B cell (primary cell): ENCODE measurements around the gene RFTN2. TPM values are rescaled to one million over a fixed set of nuclear protein-coding genes. Genes with fewer than 3 reads are reported as not detected.

ENCODE experiments used
- ATAC-seq: fragments of 200-7000 bp; cut with Tn5 transposase; one replicate; pipeline ENCODE4 v1.10.0; 2021; ENCODE audit warnings: low read depth, mild to moderate bottlenecking, moderate number of reproducible peaks, moderate library complexity
- CTCF ChIA-PET: fragments of 350-600 bp; sonication (Branson Sonifier 250); formaldehyde crosslinking; loops from one replicate; lab custom pipeline; 2021; ENCODE audit warnings: antibody characterized with exemption, inconsistent platforms; lab: Charles Lee
- POLR2A ChIA-PET: fragments of 350-600 bp; sonication (Branson Sonifier 250); formaldehyde crosslinking; loops from one replicate; lab custom pipeline; 2021; ENCODE audit warnings: antibody characterized with exemption; lab: Charles Lee
- DNase-seq: peaks from one replicate; pipeline ENCODE4 v3.0.0; 2013
- H2AFZ ChIP-seq: 2 replicates; pipeline ENCODE4 v1.6.1; 2012; ENCODE audit warnings: mild to moderate bottlenecking, low read depth, low read length; ENCODE audit not compliant: insufficient read depth, poor library complexity, severe bottlenecking
- H3K27ac ChIP-seq, 2 donors: 1 replicate in 1 of 2; 2 replicates in 1 of 2; pipeline ENCODE4 v1.5.1; 2012 to 2013; ENCODE audit warnings: low read length in 2 of 2, mild to moderate bottlenecking in 2 of 2, moderate library complexity in 1 of 2
- H3K27me3 ChIP-seq, 4 experiments: fragments of 200-600 bp in 1 of 4; sonication (generic) in 1 of 4; replicated peaks in 1 of 4; 1 replicate in 2 of 4; 2 replicates in 2 of 4; pipeline versions ENCODE4 v1.6.1 to v1.7.0; 2013 to 2016; ENCODE audit warnings: low read length in 3 of 4, mild to moderate bottlenecking in 2 of 4, mixed read lengths in 1 of 4, moderate library complexity in 1 of 4; ENCODE audit not compliant: insufficient read depth in 4 of 4, control insufficient read depth in 3 of 4; ENCODE audit errors: control extremely low read depth in 1 of 4
- H3K36me3 ChIP-seq, 2 experiments: replicated peaks in 1 of 2; 1 replicate in 1 of 2; 2 replicates in 1 of 2; pipeline versions ENCODE4 v1.6.1 to v1.7.1; 2013; ENCODE audit warnings: low read length in 1 of 2; ENCODE audit not compliant: insufficient read depth in 2 of 2, control insufficient read depth in 1 of 2; ENCODE audit errors: control extremely low read depth in 1 of 2, extremely low read depth in 1 of 2
- H3K4me1 ChIP-seq, 2 donors: fragments of 200-600 bp in 1 of 2; sonication (generic) in 1 of 2; 1 replicate in 1 of 2; 2 replicates in 1 of 2; pipeline versions ENCODE4 v1.5.1 to v1.6.1; 2013 to 2017; ENCODE audit warnings: low read length in 2 of 2; ENCODE audit not compliant: control insufficient read depth in 2 of 2, insufficient read depth in 2 of 2
- H3K4me2 ChIP-seq: replicated peaks from 2 replicates; pipeline ENCODE3; 2012; ENCODE audit warnings: mild to moderate bottlenecking, low read depth, low read length; ENCODE audit not compliant: poor library complexity, severe bottlenecking
- H3K4me3 ChIP-seq, 5 experiments: fragments of 200-600 bp in 1 of 5; sonication (generic) in 1 of 5; 1 replicate in 3 of 5; 2 replicates in 2 of 5; pipeline versions ENCODE4 v1.5.1 to v1.7.0; 2011 to 2016; ENCODE audit warnings: low read length in 4 of 5, mild to moderate bottlenecking in 4 of 5, low read depth in 2 of 5, control low read depth in 1 of 5, moderate library complexity in 1 of 5; ENCODE audit not compliant: insufficient read depth in 1 of 5; ENCODE audit errors: control extremely low read depth in 1 of 5, extremely low read depth in 1 of 5
- H3K79me2 ChIP-seq: fragments of 200-600 bp; sonication (generic); one replicate; pipeline ENCODE4 v1.6.0; 2016; ENCODE audit warnings: low read length; ENCODE audit not compliant: control insufficient read depth, insufficient read depth
- H3K9ac ChIP-seq: fragments of 200-600 bp; sonication (generic); 2 replicates; pipeline ENCODE4 v1.6.1; 2017; ENCODE audit warnings: mild to moderate bottlenecking, low read length, moderate library complexity
- H3K9me3 ChIP-seq, 3 donors: one replicate each; pipeline versions ENCODE4 v1.6.1 to v1.7.1; 2013; ENCODE audit warnings: low read length in 2 of 3; ENCODE audit not compliant: control insufficient read depth in 2 of 3, insufficient read depth in 1 of 3; ENCODE audit errors: control extremely low read depth in 1 of 3
- H4K20me1 ChIP-seq: 2 replicates; pipeline ENCODE4 v1.6.0; 2012; ENCODE audit warnings: mild to moderate bottlenecking, low read length; ENCODE audit not compliant: insufficient read depth, control insufficient read depth, poor library complexity, severe bottlenecking
- H3K27ac Mint-ChIP-seq: one replicate; pipeline ENCODE4 v1.8.0; 2021; ENCODE audit warnings: mixed read lengths
- H3K27me3 Mint-ChIP-seq: one replicate; pipeline ENCODE4 v1.8.0; 2021; ENCODE audit warnings: mixed read lengths
- H3K4me1 Mint-ChIP-seq: one replicate; pipeline ENCODE4 v1.8.0; 2021; ENCODE audit warnings: mixed read lengths
- H3K4me3 Mint-ChIP-seq: one replicate; pipeline ENCODE4 v1.8.0; 2021; ENCODE audit warnings: mixed read lengths
- H3K9me3 Mint-ChIP-seq: one replicate; pipeline ENCODE4 v1.8.0; 2022; ENCODE audit warnings: mixed read lengths; ENCODE audit not compliant: insufficient read depth
- EZH2 ChIP-seq: IDR thresholded peaks from 2 replicates; pipeline ENCODE4 v1.6.1; 2012; ENCODE audit warnings: borderline replicate concordance, low read depth, mild to moderate bottlenecking, moderate library complexity, low read length; ENCODE audit not compliant: insufficient read depth, poor library complexity, severe bottlenecking
- WGBS: methylation state at CpG from one replicate; pipeline ENCODE4 v1.1.5; 2013; ENCODE audit warnings: missing lambda C conversion rate; ENCODE audit not compliant: insufficient coverage; 5-methylcytosine and 5-hydroxymethylcytosine counted together
- intact Hi-C: fragments of 100-400 bp; cut with micrococcal nuclease; formaldehyde crosslinking; loops from one replicate; pipeline ENCODE4 v1.10.0; 2022
- polyA minus RNA-seq: library from RNA; depleted of rRNA, polyadenylated mRNA; stranded (reverse); fragments of >200 nt; gene quantifications from 2 replicates; pipeline ENCODE4 v1.2.3, GENCODE V29; 2012
- polyA plus RNA-seq: library from polyadenylated mRNA; depleted of rRNA; stranded (reverse); fragments of >200 nt; gene quantifications from 2 replicates; pipeline ENCODE4 v1.2.3, GENCODE V29; 2012
- total RNA-seq, 2 donors: library from RNA; stranded (reverse); fragments of 120-200 nt in 1 of 2; gene quantifications; 1 replicate in 1 of 2; 2 replicates in 1 of 2; pipeline versions ENCODE4 v1.2.3 to v1.2.4, GENCODE V29; 2013 to 2022
- TF ChIP-seq, protein P1 (sequence below): fragments of 200-600 bp; IDR thresholded peaks from one replicate; pipeline ENCODE4 v1.8.0; 2022; ENCODE audit warnings: antibody characterized with exemption, mild to moderate bottlenecking

Gene RFTN2, protein sequence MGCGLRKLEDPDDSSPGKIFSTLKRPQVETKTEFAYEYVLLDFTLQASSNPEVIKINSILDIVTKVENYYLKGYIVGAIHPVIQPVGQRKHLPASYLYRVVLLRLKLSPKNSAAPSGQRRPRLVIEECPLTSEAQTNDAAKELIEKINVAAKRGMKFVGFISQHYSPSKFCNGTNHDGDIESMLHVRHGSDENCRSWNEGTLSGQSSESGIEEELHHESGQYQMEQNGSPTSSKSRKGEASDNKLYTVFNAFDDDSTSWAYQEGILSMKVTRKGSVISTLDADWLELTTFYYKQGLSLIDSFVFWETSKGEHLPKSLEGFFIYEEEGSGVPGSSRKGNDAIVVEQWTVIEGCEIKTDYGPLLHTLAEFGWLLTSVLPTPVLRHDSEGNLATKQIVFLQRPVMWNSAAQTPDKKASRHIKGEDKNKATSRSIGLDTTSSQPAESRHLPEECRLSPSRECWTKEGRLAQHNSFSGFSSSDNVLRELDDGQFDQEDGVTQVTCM
- total RNA-seq: not detected in 2 replicates
- total RNA-seq (2013): 0.42 TPM
- not detected in 2 replicates for polyA plus RNA-seq
- not detected in 2 replicates for polyA minus RNA-seq

DNA sequence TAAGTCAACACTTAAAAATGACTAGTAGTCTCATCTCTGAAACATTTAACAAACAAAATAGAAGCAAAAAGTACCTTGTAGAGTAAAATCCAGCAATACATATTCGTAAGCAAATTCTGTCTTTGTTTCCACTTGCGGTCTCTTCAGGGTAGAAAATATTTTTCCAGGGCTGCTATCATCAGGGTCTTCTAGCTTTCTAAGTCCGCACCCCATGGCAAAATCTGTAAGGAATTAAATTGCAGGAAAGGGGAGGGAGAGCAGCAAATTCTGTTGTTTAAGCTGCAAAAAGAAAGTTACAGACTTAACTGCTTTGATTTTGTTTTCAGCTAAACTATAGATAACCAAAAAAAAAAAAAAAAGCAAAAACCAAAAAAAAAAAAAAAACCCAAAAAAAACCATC, at the start of gene RFTN2:
RFTN2 (minus strand) TSS at position 342 of the 400 bp plus-strand sequence; CDS start at position 213, 129 bp downstream.
- Histone ChIP-seq H3K36me3 (no peaks in the 10 kb centered on the region), H3K27me3 (peaks cover 0 to 10% (median 3%) of the 10 kb centered on the region in 4 experiments), H3K4me3 (no peak within 1 kb of the TSS), H3K9me3 (no peaks in the 10 kb centered on the region), H3K79me2 (no peaks in the 10 kb centered on the region), H3K9ac (no peak within 1 kb of the TSS), H3K27ac (no peak within 1 kb of the TSS), H2AFZ (no peak within 1 kb of the TSS), H3K4me2 (no peak within 1 kb of the TSS), H4K20me1 (no peaks in the 10 kb centered on the region), H3K4me1 (no peaks in the 10 kb centered on the region)
- ChIA-PET CTCF (no interaction called here), POLR2A (no interaction called here)
- Mint-ChIP-seq H3K4me1 (no peaks in the 10 kb centered on the region), H3K4me3 (no peak within 1 kb of the TSS), H3K9me3 (no peaks in the 10 kb centered on the region), H3K27me3 (peaks cover 24% of the 10 kb centered on the region), H3K27ac (no peak within 1 kb of the TSS)
- DNase-seq: no peak
- TF ChIP-seq EZH2: no peak
- TF ChIP-seq, protein P1, sequence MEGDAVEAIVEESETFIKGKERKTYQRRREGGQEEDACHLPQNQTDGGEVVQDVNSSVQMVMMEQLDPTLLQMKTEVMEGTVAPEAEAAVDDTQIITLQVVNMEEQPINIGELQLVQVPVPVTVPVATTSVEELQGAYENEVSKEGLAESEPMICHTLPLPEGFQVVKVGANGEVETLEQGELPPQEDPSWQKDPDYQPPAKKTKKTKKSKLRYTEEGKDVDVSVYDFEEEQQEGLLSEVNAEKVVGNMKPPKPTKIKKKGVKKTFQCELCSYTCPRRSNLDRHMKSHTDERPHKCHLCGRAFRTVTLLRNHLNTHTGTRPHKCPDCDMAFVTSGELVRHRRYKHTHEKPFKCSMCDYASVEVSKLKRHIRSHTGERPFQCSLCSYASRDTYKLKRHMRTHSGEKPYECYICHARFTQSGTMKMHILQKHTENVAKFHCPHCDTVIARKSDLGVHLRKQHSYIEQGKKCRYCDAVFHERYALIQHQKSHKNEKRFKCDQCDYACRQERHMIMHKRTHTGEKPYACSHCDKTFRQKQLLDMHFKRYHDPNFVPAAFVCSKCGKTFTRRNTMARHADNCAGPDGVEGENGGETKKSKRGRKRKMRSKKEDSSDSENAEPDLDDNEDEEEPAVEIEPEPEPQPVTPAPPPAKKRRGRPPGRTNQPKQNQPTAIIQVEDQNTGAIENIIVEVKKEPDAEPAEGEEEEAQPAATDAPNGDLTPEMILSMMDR: no peak
- ATAC-seq: no peak
- intact Hi-C loops: no loop called here
- WGBS: no CpG with 5 or more reads among the region's 3 CpGs

DNA sequence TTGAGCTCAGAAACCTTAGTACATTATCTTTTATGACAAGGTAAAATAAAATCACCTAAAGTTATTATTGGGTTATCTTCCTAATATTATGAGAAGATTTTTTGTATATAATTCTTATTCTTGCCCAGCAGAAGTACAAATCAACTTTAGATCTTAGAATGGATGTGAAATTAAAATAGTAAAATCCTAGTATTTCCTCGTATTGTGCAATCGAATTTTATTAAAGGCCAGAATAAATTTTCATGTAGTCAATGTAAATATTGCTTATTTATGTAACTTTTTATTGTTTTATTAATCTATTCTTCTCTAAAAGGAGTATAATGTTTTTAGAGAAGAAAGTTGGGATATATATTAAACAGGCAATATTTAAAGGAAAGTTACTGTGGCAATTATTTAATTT, 42.5 kb upstream of the RFTN2 start:
- no peak overlapping the region for H3K27ac Mint-ChIP-seq
- ChIA-PET POLR2A (no interaction called here), CTCF (no interaction called here)
- TF ChIP-seq, protein P1: no peak
- TF ChIP-seq EZH2: no peak
- no CpG with 5 or more reads among the region's 2 CpGs for WGBS
- Histone ChIP-seq H3K27ac (no peak overlapping the region), H3K9ac (no peak overlapping the region), H2AFZ (no peak overlapping the region), H4K20me1 (no peaks in the 10 kb centered on the region), H3K4me2 (no peak overlapping the region), H3K9me3 (no peaks in the 10 kb centered on the region), H3K4me1 (no peaks in the 10 kb centered on the region), H3K79me2 (no peaks in the 10 kb centered on the region), H3K27me3 (no peaks in the 10 kb centered on the region), H3K36me3 (no peaks in the 10 kb centered on the region), H3K4me3 (no peak overlapping the region)
- intact Hi-C loops: no loop called here
- no peaks in the 10 kb centered on the region for H3K9me3 Mint-ChIP-seq
- no peaks in the 10 kb centered on the region for H3K27me3 Mint-ChIP-seq
- no peaks in the 10 kb centered on the region for H3K4me1 Mint-ChIP-seq
- no peak overlapping the region for H3K4me3 Mint-ChIP-seq
- DNase-seq (no peak), ATAC-seq (no peak)
